Measurements from ENCODE around the gene SORCS2. TPM values are rescaled to one million over a fixed set of nuclear protein-coding genes. Genes with fewer than 3 reads are reported as not detected.

Gene SORCS2
- total and polyA plus RNA-seq, 2 of the 8 experiments (the other 6 are each of a cell fraction or from before 2014, with no cell fraction given): 0.36 to 1.8 TPM

DNA sequence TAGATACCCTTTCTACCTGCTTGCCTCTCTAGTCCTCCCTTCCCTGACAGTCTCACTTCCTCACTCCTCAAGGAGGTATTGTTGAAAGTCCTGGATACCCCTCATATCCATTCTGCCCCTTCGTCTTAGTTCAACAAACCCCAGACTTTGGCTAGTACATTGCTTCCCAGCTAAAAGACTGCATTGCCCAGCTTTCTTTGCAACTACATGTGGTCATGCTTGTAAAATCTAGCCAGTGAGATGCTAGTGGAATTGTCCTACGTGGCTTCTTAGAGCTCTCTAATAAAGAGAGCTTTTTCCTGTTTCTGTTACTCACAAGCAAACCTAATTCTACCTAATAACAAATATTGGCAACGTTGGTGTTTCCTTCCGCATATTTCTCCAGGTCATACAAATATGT is 480.3 kb downstream of the SORCS2 start (continued):
- TF ChIP-seq RFX5 (IDR thresholded peaks at IDR 0.05; ENCODE audit: borderline replicate concordance, low read depth, low read length): no peak
